GM23338 (cell line): ENCODE measurements around the gene ARID1B. TPM values are rescaled to one million over a fixed set of nuclear protein-coding genes. Genes with fewer than 3 reads are reported as not detected.

ENCODE experiments used
- ATAC-seq: fragments of 200-7000 bp; cut with Tn5 transposase; 3 replicates; pipeline ENCODE4 v1.9.1; 2020
- DNase-seq: peaks from one replicate; pipeline ENCODE4 v3.0.0-alpha.2; 2015; ENCODE audit warnings: low spot score
- H2AFZ ChIP-seq: fragments of 200-600 bp; sonication (generic); 2 replicates; pipeline ENCODE4 v1.8.0; 2016; ENCODE audit warnings: antibody characterized with exemption, mild to moderate bottlenecking, moderate library complexity
- H3F3A ChIP-seq: fragments of 200-600 bp; sonication (generic); replicated peaks from 2 replicates; pipeline ENCODE4 v1.8.0; 2017; ENCODE audit warnings: antibody characterized with exemption, mixed run types, low read depth
- H3K27ac ChIP-seq: fragments of 200-600 bp; sonication (generic); 2 replicates; pipeline ENCODE4 v1.6.1; 2016; ENCODE audit warnings: low read depth
- H3K27me3 ChIP-seq: fragments of 200-600 bp; sonication (generic); 2 replicates; pipeline ENCODE4 v1.8.0; 2016; ENCODE audit warnings: mild to moderate bottlenecking, mixed run types, moderate library complexity; ENCODE audit not compliant: insufficient read depth
- H3K36me3 ChIP-seq: fragments of 200-600 bp; sonication (generic); 2 replicates; pipeline ENCODE4 v1.8.0; 2016; ENCODE audit warnings: mild to moderate bottlenecking; ENCODE audit not compliant: insufficient read depth
- H3K4me1 ChIP-seq: fragments of 200-600 bp; sonication (generic); 2 replicates; pipeline ENCODE4 v1.8.0; 2016; ENCODE audit warnings: mild to moderate bottlenecking, moderate library complexity; ENCODE audit not compliant: insufficient read depth
- H3K4me2 ChIP-seq: fragments of 200-600 bp; sonication (generic); 2 replicates; pipeline ENCODE4 v1.7.1; 2017; ENCODE audit warnings: mixed run types
- H3K4me3 ChIP-seq: fragments of 200-600 bp; sonication (generic); 2 replicates; pipeline ENCODE4 v1.6.1; 2016; ENCODE audit warnings: mixed run types
- H3K79me2 ChIP-seq: fragments of 200-600 bp; sonication (generic); replicated peaks from 2 replicates; pipeline ENCODE4 v1.8.0; 2017; ENCODE audit warnings: mild to moderate bottlenecking; ENCODE audit not compliant: insufficient read depth
- H3K9me2 ChIP-seq: fragments of 200-600 bp; sonication (generic); 2 replicates; pipeline ENCODE4 v1.8.0; 2017; ENCODE audit not compliant: insufficient read depth
- H4K20me1 ChIP-seq: fragments of 200-600 bp; sonication (generic); replicated peaks from 2 replicates; pipeline ENCODE4 v1.8.0; 2017; ENCODE audit warnings: mild to moderate bottlenecking; ENCODE audit not compliant: insufficient read depth
- H3K27ac Mint-ChIP-seq: 2 replicates; pipeline ENCODE4 v1.8.0; 2020; ENCODE audit warnings: inconsistent platforms, mild to moderate bottlenecking, moderate library complexity, mixed read lengths
- H3K27me3 Mint-ChIP-seq: 3 replicates; pipeline ENCODE4 v1.8.0; 2022; ENCODE audit warnings: low read depth, mild to moderate bottlenecking, moderate library complexity, mixed read lengths, inconsistent platforms; ENCODE audit not compliant: insufficient read depth, poor library complexity
- H3K36me3 Mint-ChIP-seq: 3 replicates; pipeline ENCODE4 v1.8.0; 2021; ENCODE audit warnings: low read depth, mild to moderate bottlenecking, inconsistent platforms, moderate library complexity, mixed read lengths
- H3K4me1 Mint-ChIP-seq: 3 replicates; pipeline ENCODE4 v1.8.0; 2020; ENCODE audit warnings: mild to moderate bottlenecking, inconsistent platforms, mixed read lengths
- H3K4me3 Mint-ChIP-seq: 3 replicates; pipeline ENCODE4 v1.8.0; 2021; ENCODE audit warnings: moderate library complexity, mild to moderate bottlenecking, inconsistent platforms, mixed read lengths
- H3K9me3 Mint-ChIP-seq: 3 replicates; pipeline ENCODE4 v1.8.0; 2020; ENCODE audit warnings: moderate library complexity, mild to moderate bottlenecking, inconsistent platforms, mixed read lengths
- CREB1 ChIP-seq: fragments of 250-450 bp; sonication (Bioruptor Pico); IDR thresholded peaks from 2 replicates; pipeline ENCODE4 v1.5.0; 2020; ENCODE audit warnings: low read depth, mild to moderate bottlenecking, moderate library complexity
- EZH2 ChIP-seq: fragments of 200-600 bp; sonication (generic); IDR thresholded peaks from one replicate; pipeline ENCODE4 v1.8.0; 2017; ENCODE audit warnings: antibody characterized with exemption, mild to moderate bottlenecking, low read depth; ENCODE audit not compliant: unreplicated experiment
- EZH2phosphoT487 ChIP-seq: fragments of 200-600 bp; sonication (generic); IDR thresholded peaks from one replicate; pipeline ENCODE4 v1.8.1; 2018; ENCODE audit warnings: antibody characterized with exemption; ENCODE audit not compliant: unreplicated experiment
- JUNB ChIP-seq: IDR thresholded peaks from one replicate; pipeline ENCODE4 v1.6.1; 2016; ENCODE audit warnings: antibody characterized with exemption; ENCODE audit not compliant: unreplicated experiment
- REST ChIP-seq: IDR thresholded peaks from one replicate; pipeline ENCODE4 v1.6.1; 2018; ENCODE audit warnings: antibody characterized with exemption; ENCODE audit not compliant: unreplicated experiment
- ZNF114 ChIP-seq: fragments of 250-450 bp; sonication (Bioruptor Pico); IDR thresholded peaks from 2 replicates; pipeline ENCODE4 v1.5.0; 2020; ENCODE audit warnings: mild to moderate bottlenecking, moderate library complexity
- ZNF331 ChIP-seq: fragments of 250-450 bp; sonication (Bioruptor Pico); IDR thresholded peaks from 2 replicates; pipeline ENCODE4 v1.5.0; 2020; ENCODE audit warnings: low read depth, mild to moderate bottlenecking, moderate library complexity
- polyA plus RNA-seq: library from polyadenylated mRNA; unstranded; fragments of >200 nt; fragmentation: Nextera tagmentation; extraction: Ambion mirVana; gene quantifications from 2 replicates; pipeline ENCODE4 v1.2.1, GENCODE V29; 2016
- total RNA-seq: library from RNA; depleted of rRNA; stranded (reverse); fragments of >200 nt; shearing (Covaris generic); gene quantifications from 2 replicates; pipeline ENCODE4 v1.2.3, GENCODE V29; 2014
- TF ChIP-seq, protein P1 (sequence below): IDR thresholded peaks from 2 replicates; pipeline ENCODE4 v1.6.1; 2016; ENCODE audit warnings: antibody characterized with exemption
- TF ChIP-seq, protein P2 (sequence below): fragments of 250-450 bp; sonication (Bioruptor Pico); IDR thresholded peaks from 2 replicates; pipeline ENCODE4 v1.5.0; 2020; ENCODE audit warnings: mild to moderate bottlenecking, moderate library complexity

The ARID1B gene
- total and polyA plus RNA-seq, 2 experiments from 2014 or later, result 59.3 to 72.2 TPM

GRCh38 chr6:156954816-156955215, 177.6 kb downstream of the ARID1B start (continued):
- TF ChIP-seq REST, result no peak
- TF ChIP-seq ZNF114 (CRISPR knock-in tag), result no peak
- TF ChIP-seq, protein P1, sequence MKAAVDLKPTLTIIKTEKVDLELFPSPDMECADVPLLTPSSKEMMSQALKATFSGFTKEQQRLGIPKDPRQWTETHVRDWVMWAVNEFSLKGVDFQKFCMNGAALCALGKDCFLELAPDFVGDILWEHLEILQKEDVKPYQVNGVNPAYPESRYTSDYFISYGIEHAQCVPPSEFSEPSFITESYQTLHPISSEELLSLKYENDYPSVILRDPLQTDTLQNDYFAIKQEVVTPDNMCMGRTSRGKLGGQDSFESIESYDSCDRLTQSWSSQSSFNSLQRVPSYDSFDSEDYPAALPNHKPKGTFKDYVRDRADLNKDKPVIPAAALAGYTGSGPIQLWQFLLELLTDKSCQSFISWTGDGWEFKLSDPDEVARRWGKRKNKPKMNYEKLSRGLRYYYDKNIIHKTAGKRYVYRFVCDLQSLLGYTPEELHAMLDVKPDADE, result no peak
- no peak for TF ChIP-seq JUNB
- no peak for TF ChIP-seq EZH2phosphoT487

GRCh38 chr6:156955494-156956183, 178.5 kb downstream of the ARID1B start:
- Mint-ChIP-seq H3K4me1 (peaks cover 48% of the 10 kb centered on the region), H3K27me3 (no peaks in the 10 kb centered on the region), H3K27ac (no peak overlapping the region), H3K9me3 (no peaks in the 10 kb centered on the region), H3K4me3 (no peak overlapping the region), H3K36me3 (no peaks in the 10 kb centered on the region)
- no peaks in the 10 kb centered on the region; the same call in 1 of the 2 replicates for H4K20me1 ChIP-seq
- H3K27ac ChIP-seq, result no peak overlapping the region
- H3K27me3 ChIP-seq, result no peaks in the 10 kb centered on the region
- no peak for ATAC-seq
- no peaks in the 10 kb centered on the region for H3F3A ChIP-seq
- H3K79me2 ChIP-seq, result peaks cover 100% of the 10 kb centered on the region
- H2AFZ ChIP-seq, result no peak overlapping the region
- H3K4me1 ChIP-seq, result peaks cover 28% of the 10 kb centered on the region
- no peak overlapping the region for H3K4me2 ChIP-seq
- no peaks in the 10 kb centered on the region for H3K9me2 ChIP-seq
- H3K4me3 ChIP-seq, result no peak overlapping the region
- DNase-seq, result no peak
- H3K36me3 ChIP-seq, result no peaks in the 10 kb centered on the region
- TF ChIP-seq ZNF114 (CRISPR knock-in tag), result no peak
- TF ChIP-seq CREB1, result no peak
- no peak for TF ChIP-seq EZH2phosphoT487
- TF ChIP-seq, protein P2, sequence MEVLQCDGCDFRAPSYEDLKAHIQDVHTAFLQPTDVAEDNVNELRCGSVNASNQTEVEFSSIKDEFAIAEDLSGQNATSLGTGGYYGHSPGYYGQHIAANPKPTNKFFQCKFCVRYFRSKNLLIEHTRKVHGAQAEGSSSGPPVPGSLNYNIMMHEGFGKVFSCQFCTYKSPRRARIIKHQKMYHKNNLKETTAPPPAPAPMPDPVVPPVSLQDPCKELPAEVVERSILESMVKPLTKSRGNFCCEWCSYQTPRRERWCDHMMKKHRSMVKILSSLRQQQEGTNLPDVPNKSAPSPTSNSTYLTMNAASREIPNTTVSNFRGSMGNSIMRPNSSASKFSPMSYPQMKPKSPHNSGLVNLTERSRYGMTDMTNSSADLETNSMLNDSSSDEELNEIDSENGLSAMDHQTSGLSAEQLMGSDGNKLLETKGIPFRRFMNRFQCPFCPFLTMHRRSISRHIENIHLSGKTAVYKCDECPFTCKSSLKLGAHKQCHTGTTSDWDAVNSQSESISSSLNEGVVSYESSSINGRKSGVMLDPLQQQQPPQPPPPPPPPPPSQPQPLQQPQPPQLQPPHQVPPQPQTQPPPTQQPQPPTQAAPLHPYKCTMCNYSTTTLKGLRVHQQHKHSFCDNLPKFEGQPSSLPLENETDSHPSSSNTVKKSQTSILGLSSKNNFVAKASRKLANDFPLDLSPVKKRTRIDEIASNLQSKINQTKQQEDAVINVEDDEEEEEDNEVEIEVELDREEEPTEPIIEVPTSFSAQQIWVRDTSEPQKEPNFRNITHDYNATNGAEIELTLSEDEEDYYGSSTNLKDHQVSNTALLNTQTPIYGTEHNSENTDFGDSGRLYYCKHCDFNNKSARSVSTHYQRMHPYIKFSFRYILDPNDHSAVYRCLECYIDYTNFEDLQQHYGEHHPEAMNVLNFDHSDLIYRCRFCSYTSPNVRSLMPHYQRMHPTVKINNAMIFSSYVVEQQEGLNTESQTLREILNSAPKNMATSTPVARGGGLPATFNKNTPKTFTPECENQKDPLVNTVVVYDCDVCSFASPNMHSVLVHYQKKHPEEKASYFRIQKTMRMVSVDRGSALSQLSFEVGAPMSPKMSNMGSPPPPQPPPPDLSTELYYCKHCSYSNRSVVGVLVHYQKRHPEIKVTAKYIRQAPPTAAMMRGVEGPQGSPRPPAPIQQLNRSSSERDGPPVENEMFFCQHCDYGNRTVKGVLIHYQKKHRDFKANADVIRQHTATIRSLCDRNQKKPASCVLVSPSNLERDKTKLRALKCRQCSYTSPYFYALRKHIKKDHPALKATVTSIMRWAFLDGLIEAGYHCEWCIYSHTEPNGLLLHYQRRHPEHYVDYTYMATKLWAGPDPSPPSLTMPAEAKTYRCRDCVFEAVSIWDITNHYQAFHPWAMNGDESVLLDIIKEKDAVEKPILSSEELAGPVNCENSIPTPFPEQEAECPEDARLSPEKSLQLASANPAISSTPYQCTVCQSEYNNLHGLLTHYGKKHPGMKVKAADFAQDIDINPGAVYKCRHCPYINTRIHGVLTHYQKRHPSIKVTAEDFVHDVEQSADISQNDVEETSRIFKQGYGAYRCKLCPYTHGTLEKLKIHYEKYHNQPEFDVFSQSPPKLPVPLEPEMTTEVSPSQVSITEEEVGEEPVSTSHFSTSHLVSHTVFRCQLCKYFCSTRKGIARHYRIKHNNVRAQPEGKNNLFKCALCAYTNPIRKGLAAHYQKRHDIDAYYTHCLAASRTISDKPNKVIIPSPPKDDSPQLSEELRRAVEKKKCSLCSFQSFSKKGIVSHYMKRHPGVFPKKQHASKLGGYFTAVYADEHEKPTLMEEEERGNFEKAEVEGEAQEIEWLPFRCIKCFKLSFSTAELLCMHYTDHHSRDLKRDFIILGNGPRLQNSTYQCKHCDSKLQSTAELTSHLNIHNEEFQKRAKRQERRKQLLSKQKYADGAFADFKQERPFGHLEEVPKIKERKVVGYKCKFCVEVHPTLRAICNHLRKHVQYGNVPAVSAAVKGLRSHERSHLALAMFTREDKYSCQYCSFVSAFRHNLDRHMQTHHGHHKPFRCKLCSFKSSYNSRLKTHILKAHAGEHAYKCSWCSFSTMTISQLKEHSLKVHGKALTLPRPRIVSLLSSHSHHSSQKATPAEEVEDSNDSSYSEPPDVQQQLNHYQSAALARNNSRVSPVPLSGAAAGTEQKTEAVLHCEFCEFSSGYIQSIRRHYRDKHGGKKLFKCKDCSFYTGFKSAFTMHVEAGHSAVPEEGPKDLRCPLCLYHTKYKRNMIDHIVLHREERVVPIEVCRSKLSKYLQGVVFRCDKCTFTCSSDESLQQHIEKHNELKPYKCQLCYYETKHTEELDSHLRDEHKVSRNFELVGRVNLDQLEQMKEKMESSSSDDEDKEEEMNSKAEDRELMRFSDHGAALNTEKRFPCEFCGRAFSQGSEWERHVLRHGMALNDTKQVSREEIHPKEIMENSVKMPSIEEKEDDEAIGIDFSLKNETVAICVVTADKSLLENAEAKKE, result no peak
- TF ChIP-seq, protein P1, result no peak
- TF ChIP-seq EZH2, result no peak
- TF ChIP-seq ZNF331 (CRISPR knock-in tag), result no peak
- TF ChIP-seq JUNB, result no peak
